ENCODE measurements around the gene OSBP.
"Not testable (repeated sequence)": the region's sequence is repeated elsewhere in the genome, so short reads cannot be mapped to it uniquely, and the experiment has no call there.

The OSBP gene

DNA sequence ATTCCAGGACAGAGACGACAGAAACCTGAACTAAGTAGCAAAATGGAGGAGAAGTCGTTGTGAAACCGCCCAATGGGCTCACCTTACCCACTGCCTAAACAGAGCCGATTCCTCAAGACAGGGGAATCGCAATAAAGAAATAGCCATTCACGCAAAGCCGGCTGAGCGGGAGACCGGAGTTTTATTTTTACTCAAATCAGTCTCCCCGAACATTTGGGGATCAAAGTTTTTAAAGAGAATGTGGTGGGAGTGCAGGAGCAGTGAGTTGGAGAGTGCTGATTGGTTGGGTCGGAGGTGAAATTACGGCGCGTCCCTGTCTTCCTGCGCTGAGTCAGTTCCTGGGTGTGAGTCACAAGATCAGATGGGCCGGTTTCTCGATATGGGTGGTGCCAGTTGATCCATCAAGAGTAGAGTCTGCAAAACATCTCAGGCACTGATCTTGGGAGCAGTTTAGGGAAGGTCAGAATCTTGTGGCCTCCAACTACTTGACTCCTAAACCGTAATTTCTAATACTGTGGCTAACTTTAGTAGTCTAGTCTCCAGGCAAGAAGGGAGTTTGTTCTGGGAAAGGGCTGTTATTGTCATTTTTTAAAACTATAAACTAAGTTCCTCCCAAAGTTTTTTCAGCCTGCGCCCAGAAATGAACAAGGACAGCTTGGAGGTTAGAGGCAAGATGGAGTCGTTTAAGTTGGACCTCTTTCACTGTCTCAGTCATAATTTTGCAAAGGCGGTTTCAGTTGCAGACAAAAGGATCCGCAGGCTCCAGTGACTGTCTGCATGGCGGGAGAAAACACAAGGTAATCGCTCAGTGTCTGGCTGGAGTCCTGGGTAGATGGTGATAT lies 70.2 kb downstream of the OSBP start:
- POLR2A ChIA-PET, result no interaction called here
- no peak for TF ChIP-seq CTBP1 (IDR thresholded peaks at IDR 0.05; ENCODE audit: borderline replicate concordance)
- TF ChIP-seq BHLHE40 (IDR thresholded peaks at IDR 0.05; ENCODE audit: borderline replicate concordance), result no peak
- no peak for TF ChIP-seq FOXA1 (IDR thresholded peaks at IDR 0.05)
- no peak for TF ChIP-seq ELF4 (IDR thresholded peaks at IDR 0.05)
- TF ChIP-seq SP1 (IDR thresholded peaks at IDR 0.05), result no peak
- no peak for TF ChIP-seq LEF1 (IDR thresholded peaks at IDR 0.05; ENCODE audit: borderline replicate concordance)
- no peak for TF ChIP-seq FOXK2 (IDR thresholded peaks at IDR 0.05)
- TF ChIP-seq TARDBP (IDR thresholded peaks at IDR 0.05), result no peak
- CTCF ChIA-PET, result no interaction called here
- no peak for DNase-seq (ENCODE audit: extremely low spot score)

DNA sequence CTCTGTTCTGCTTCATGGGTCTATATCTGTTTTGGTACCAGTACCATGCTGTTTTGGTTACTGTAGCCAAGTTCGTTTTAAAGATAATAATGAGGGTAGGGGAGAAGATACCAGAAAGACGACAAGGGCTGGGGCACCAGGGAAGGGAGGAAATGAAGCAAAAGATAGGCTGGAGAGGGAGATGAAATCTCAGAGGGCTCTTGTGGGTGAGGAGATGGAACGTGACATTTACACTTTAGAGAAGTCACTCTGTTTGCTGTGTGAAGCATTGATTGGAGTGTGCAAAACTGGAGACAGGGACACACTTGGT lies 70.8 kb downstream of the OSBP start:
- POLR2A ChIA-PET, result no interaction called here
- CTCF ChIA-PET, result no interaction called here
- TF ChIP-seq, protein P1, sequence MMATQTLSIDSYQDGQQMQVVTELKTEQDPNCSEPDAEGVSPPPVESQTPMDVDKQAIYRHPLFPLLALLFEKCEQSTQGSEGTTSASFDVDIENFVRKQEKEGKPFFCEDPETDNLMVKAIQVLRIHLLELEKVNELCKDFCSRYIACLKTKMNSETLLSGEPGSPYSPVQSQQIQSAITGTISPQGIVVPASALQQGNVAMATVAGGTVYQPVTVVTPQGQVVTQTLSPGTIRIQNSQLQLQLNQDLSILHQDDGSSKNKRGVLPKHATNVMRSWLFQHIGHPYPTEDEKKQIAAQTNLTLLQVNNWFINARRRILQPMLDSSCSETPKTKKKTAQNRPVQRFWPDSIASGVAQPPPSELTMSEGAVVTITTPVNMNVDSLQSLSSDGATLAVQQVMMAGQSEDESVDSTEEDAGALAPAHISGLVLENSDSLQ (IDR thresholded peaks at IDR 0.05), result no peak
- TF ChIP-seq CTBP1 (IDR thresholded peaks at IDR 0.05; ENCODE audit: borderline replicate concordance) (no peak), HDGF (IDR thresholded peaks at IDR 0.05; ENCODE audit: borderline replicate concordance) (no peak), FOXA1 (IDR thresholded peaks at IDR 0.05) (no peak), LEF1 (IDR thresholded peaks at IDR 0.05; ENCODE audit: borderline replicate concordance) (no peak), ELF4 (IDR thresholded peaks at IDR 0.05) (no peak), ARNT (IDR thresholded peaks at IDR 0.05) (no peak), FOXK2 (IDR thresholded peaks at IDR 0.05) (no peak), TARDBP (IDR thresholded peaks at IDR 0.05) (no peak), NFRKB (IDR thresholded peaks at IDR 0.05) (no peak), L3MBTL2 (conservative IDR thresholded peaks at IDR 0.05) (no peak), SP1 (IDR thresholded peaks at IDR 0.05) (no peak), FOXM1 (IDR thresholded peaks at IDR 0.05; ENCODE audit: borderline replicate concordance) (no peak)
- no peak for DNase-seq (ENCODE audit: extremely low spot score)

DNA sequence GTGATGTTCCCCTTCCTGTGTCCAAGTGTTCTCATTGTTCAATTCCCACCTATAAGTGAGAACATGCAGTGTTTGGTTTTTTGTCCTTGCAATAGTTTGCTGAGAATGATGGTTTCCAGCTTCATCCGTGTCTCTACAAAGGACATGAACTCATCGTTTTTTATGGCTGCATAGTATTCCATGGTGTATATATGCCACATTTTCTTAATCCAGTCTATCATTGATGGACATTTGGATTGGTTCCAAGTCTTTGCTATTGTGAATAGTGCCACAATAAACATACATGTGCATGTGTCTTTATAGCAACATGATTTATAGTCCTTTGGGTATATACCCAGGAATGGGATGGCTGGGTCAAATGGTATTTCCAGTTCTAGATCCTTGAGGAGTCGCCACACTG lies 71.9 kb downstream of the OSBP start:
- POLR2A ChIA-PET; CTCF ChIA-PET; DNase-seq (ENCODE audit: extremely low spot score): not testable (repeated sequence)

DNA sequence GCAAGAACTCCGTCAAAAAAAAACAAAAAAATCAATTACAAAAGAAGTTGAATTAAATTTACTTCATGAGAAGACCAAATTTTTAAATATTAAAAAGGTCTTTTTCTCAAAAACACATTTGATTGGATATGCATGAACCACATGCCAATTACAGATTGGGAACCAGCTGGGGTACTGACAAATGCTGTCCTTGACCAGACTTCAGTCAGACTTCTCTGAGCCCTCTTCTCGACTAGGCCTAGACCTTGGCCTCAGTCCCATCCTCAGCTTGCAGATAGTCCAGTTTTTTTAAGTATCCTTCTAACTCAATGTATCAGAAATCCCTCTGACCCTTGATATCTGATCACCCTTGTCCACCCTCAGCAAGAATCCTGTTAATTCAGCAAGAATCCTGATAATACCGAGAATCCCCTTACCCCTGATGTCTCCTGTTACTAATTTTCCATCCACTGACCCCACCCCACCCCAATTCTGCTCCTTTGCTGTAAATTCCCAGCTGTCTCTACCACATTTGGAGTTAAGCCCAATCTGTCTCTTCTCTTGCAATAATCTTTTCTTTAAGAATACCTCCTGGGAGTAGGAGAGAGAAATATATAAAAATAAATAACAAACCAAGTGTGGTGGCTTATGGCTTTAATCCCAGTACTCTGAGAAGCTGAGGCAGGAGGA lies 73.3 kb downstream of the OSBP start:
- POLR2A ChIA-PET, result no interaction called here
- CTCF ChIA-PET, result no interaction called here
- DNase-seq (ENCODE audit: extremely low spot score), result no peak
- TF ChIP-seq FOXA1 (IDR thresholded peaks at IDR 0.05), result no peak
- no peak for TF ChIP-seq HDGF (IDR thresholded peaks at IDR 0.05; ENCODE audit: borderline replicate concordance)
- no peak for TF ChIP-seq TARDBP (IDR thresholded peaks at IDR 0.05)
- TF ChIP-seq, protein P1 (IDR thresholded peaks at IDR 0.05), result no peak
- no peak for TF ChIP-seq ELF4 (IDR thresholded peaks at IDR 0.05)
- TF ChIP-seq L3MBTL2 (conservative IDR thresholded peaks at IDR 0.05), result no peak
- no peak for TF ChIP-seq SP1 (IDR thresholded peaks at IDR 0.05)
- no peak for TF ChIP-seq FOXM1 (IDR thresholded peaks at IDR 0.05; ENCODE audit: borderline replicate concordance)
- no peak for TF ChIP-seq BHLHE40 (IDR thresholded peaks at IDR 0.05; ENCODE audit: borderline replicate concordance)
- no peak for TF ChIP-seq CTBP1 (IDR thresholded peaks at IDR 0.05; ENCODE audit: borderline replicate concordance)
- TF ChIP-seq LEF1 (IDR thresholded peaks at IDR 0.05; ENCODE audit: borderline replicate concordance), result no peak
- no peak for TF ChIP-seq ZNF384 (IDR thresholded peaks at IDR 0.05)
- TF ChIP-seq NFRKB (IDR thresholded peaks at IDR 0.05), result no peak
- TF ChIP-seq ARNT (IDR thresholded peaks at IDR 0.05), result no peak
- no peak for TF ChIP-seq SUZ12 (IDR thresholded peaks at IDR 0.05)
- no peak for TF ChIP-seq FOXK2 (IDR thresholded peaks at IDR 0.05)

DNA sequence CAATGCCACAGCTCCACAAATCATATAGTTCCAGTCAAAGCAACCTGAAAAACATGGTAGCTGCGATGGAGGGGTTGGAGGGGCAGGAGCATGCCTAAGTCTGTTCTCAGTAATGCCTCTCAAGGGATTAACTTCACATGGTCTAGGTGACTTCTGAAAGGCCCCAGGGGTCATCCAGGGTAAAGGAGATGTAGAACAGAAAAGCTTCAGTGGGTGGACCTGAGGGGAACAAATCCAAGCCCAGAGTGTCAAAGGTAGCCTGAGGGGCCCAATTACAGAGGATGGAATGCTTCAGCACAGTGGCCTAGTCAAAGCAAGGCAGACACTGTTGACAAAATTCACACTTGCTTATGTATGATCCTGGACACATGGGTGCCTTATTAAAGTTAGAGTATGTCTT lies 80.9 kb downstream of the OSBP start:
- no peak for TF ChIP-seq CTBP1 (IDR thresholded peaks at IDR 0.05; ENCODE audit: borderline replicate concordance)
- TF ChIP-seq ELF4 (IDR thresholded peaks at IDR 0.05), result no peak
- TF ChIP-seq NFRKB (IDR thresholded peaks at IDR 0.05), result no peak
- TF ChIP-seq L3MBTL2 (conservative IDR thresholded peaks at IDR 0.05), result no peak
- TF ChIP-seq, protein P1 (IDR thresholded peaks at IDR 0.05), result no peak
- no peak for TF ChIP-seq FOXM1 (IDR thresholded peaks at IDR 0.05; ENCODE audit: borderline replicate concordance)
- no peak for TF ChIP-seq SP1 (IDR thresholded peaks at IDR 0.05)
- no peak for TF ChIP-seq LEF1 (IDR thresholded peaks at IDR 0.05; ENCODE audit: borderline replicate concordance)
- no peak for TF ChIP-seq HDGF (IDR thresholded peaks at IDR 0.05; ENCODE audit: borderline replicate concordance)
- TF ChIP-seq FOXA1 (IDR thresholded peaks at IDR 0.05), result no peak
- no peak for TF ChIP-seq SUZ12 (IDR thresholded peaks at IDR 0.05)
- ChIA-PET POLR2A (no interaction called here), CTCF (no interaction called here)
- no peak for DNase-seq (ENCODE audit: extremely low spot score)

DNA sequence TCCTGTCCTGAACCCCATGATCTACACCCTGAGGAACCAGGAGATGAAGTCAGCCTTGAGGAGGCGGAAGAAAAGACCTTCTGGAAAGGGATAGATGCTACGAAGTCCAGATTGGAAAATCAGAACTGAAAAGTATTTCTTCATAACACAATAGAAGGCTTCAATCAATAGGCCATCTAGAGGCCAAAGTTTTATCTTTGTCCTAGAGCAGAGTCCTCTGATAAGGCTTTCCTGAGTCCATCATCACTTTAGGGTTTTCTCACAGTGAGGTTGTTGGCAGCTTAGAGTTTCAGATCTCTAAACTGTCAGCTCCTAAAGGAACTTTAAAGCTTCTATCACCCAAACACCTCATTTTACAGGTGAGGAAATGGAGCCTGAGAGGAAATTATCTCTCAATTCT lies 83.0 kb downstream of the OSBP start:
- ChIA-PET CTCF (no interaction called here), POLR2A (no interaction called here)
- no peak for DNase-seq (ENCODE audit: extremely low spot score)
- TF ChIP-seq LEF1 (IDR thresholded peaks at IDR 0.05; ENCODE audit: borderline replicate concordance), result no peak
- no peak for TF ChIP-seq CTBP1 (IDR thresholded peaks at IDR 0.05; ENCODE audit: borderline replicate concordance)
- TF ChIP-seq BHLHE40 (IDR thresholded peaks at IDR 0.05; ENCODE audit: borderline replicate concordance), result no peak
